OCI-LY7 (cell line): ENCODE results near the gene NRK. TPM values are rescaled to one million over a fixed set of nuclear protein-coding genes. Genes with fewer than 3 reads are reported as not detected.
"Not testable (repeated sequence)": the region's sequence is repeated elsewhere in the genome, so short reads cannot be mapped to it uniquely, and the experiment has no call there.

Experiments
- BruUV-seq: library from RNA; stranded (reverse); fragments of 400-500 nt; replicated peaks from 2 replicates; lab custom pipeline; 2021; lab: Mats Ljungman, UMichigan
- CTCF ChIA-PET: fragments of 300-600 bp; sonication (Branson Sonifier 250); formaldehyde crosslinking; loops from one replicate; lab custom pipeline; 2022; ENCODE audit warnings: antibody characterized with exemption; ENCODE audit not compliant: unreplicated experiment; lab: Charles Lee
- POLR2A ChIA-PET: fragments of 300-600 bp; sonication (Branson Sonifier 250); formaldehyde crosslinking; loops from one replicate; lab custom pipeline; 2022; ENCODE audit warnings: antibody characterized with exemption; lab: Charles Lee
- DNase-seq: peaks from one replicate; pipeline ENCODE4 v3.0.0-alpha.2; 2015; ENCODE audit warnings: low spot score
- H2AFZ ChIP-seq: fragments of 200-600 bp; sonication (generic), shearing (Covaris generic); 2 replicates; pipeline ENCODE4 v1.6.1; 2014; ENCODE audit warnings: mild to moderate bottlenecking, antibody characterized with exemption, low read length, moderate library complexity
- H3K27ac ChIP-seq: fragments of 200-600 bp; sonication (generic); 2 replicates; pipeline ENCODE4 v1.5.1; 2014; ENCODE audit warnings: mixed run types, low read depth, mild to moderate bottlenecking, moderate library complexity, low read length, inconsistent platforms; ENCODE audit not compliant: poor library complexity, severe bottlenecking
- H3K36me3 ChIP-seq: fragments of 200-600 bp; sonication (generic); 2 replicates; pipeline ENCODE4 v1.6.1; 2014; ENCODE audit warnings: mild to moderate bottlenecking, antibody characterized with exemption, low read length, moderate library complexity, mixed read lengths; ENCODE audit not compliant: insufficient read depth
- H3K4me1 ChIP-seq: fragments of 200-600 bp; sonication (generic); 2 replicates; pipeline ENCODE4 v1.5.1; 2014; ENCODE audit warnings: mild to moderate bottlenecking, low read length; ENCODE audit not compliant: insufficient read depth, poor library complexity, severe bottlenecking
- H3K4me2 ChIP-seq: fragments of 200-600 bp; sonication (generic); 2 replicates; pipeline ENCODE4 v1.6.1; 2014; ENCODE audit warnings: mild to moderate bottlenecking, low read length
- H3K4me3 ChIP-seq: fragments of 200-600 bp; sonication (generic); 2 replicates; pipeline ENCODE4 v1.5.1; 2014; ENCODE audit warnings: mild to moderate bottlenecking, low read depth, low read length; ENCODE audit not compliant: poor library complexity, severe bottlenecking
- H3K79me2 ChIP-seq: fragments of 200-600 bp; sonication (generic); 2 replicates; pipeline ENCODE4 v1.6.1; 2016; ENCODE audit warnings: low read depth, mild to moderate bottlenecking, low read length, moderate library complexity, mixed read lengths; ENCODE audit not compliant: insufficient read depth
- H3K9me2 ChIP-seq: fragments of 200-600 bp; sonication (generic); 2 replicates; pipeline ENCODE4 v1.6.1; 2016; ENCODE audit warnings: mild to moderate bottlenecking, low read length, mixed read lengths; ENCODE audit not compliant: insufficient read depth
- H3K9me3 ChIP-seq: fragments of 200-600 bp; sonication (generic); 2 replicates; pipeline ENCODE4 v1.6.1; 2014; ENCODE audit warnings: mild to moderate bottlenecking, mixed run types, low read length, mixed read lengths
- H4K20me1 ChIP-seq: fragments of 200-600 bp; sonication (generic); 2 replicates; pipeline ENCODE4 v1.6.1; 2014; ENCODE audit warnings: mild to moderate bottlenecking, antibody characterized with exemption, low read length, moderate library complexity, mixed read lengths; ENCODE audit not compliant: insufficient read depth
- CTCF ChIP-seq: fragments of 200-600 bp; sonication (generic); conservative IDR thresholded peaks from 2 replicates; pipeline ENCODE4 v1.5.1; 2014; ENCODE audit warnings: mild to moderate bottlenecking, antibody characterized with exemption, low read length, moderate library complexity, mixed read lengths
- EZH2phosphoT487 ChIP-seq: fragments of 200-600 bp; sonication (generic); IDR thresholded peaks from 2 replicates; pipeline ENCODE4 v1.6.1; 2018; ENCODE audit warnings: low read depth, borderline replicate concordance, mild to moderate bottlenecking, mixed run types, antibody characterized with exemption, low read length, moderate library complexity, mixed read lengths
- intact Hi-C: fragments of 100-400 bp; cut with micrococcal nuclease; formaldehyde crosslinking; loops from one replicate; pipeline ENCODE4 v1.10.0; 2022; ENCODE audit not compliant: unreplicated experiment
- total RNA-seq, 2 experiments: library from RNA; depleted of rRNA in 1 of 2; stranded (reverse); fragments of >200 nt in 1 of 2; shearing (Covaris generic) in 1 of 2; gene quantifications; 2 replicates each; pipeline ENCODE4 v1.2.3, GENCODE V29; 2014 to 2022

Gene NRK
- total RNA-seq, 2 experiments from 2014 or later = not detected

- Histone ChIP-seq H3K9me2 (no peaks in the 10 kb centered on the region), H3K4me1 (no peaks in the 10 kb centered on the region), H3K9me3 (no peaks in the 10 kb centered on the region), H3K4me3 (no peak overlapping the region), H4K20me1 (no peaks in the 10 kb centered on the region), H3K79me2 (no peaks in the 10 kb centered on the region), H2AFZ (no peak overlapping the region), H3K4me2 (no peak overlapping the region), H3K27ac (no peak overlapping the region), H3K36me3 (no peaks in the 10 kb centered on the region)
- no TSS peak for BruUV-seq
- ChIA-PET POLR2A (no interaction called here), CTCF (no interaction called here)
- intact Hi-C loops = no loop called here
- TF ChIP-seq CTCF (peak; percentile 33; the same call in 1 of the 2 replicates), EZH2phosphoT487 (no peak)
- DNase-seq = no peak
These were observed 153.0 kb downstream of the NRK start for GRCh38 chrX:105975382-105975781.

- H3K27ac ChIP-seq = no peak overlapping the region
- H3K9me3 ChIP-seq = no peaks in the 10 kb centered on the region
- H3K79me2 ChIP-seq = no peaks in the 10 kb centered on the region
- intact Hi-C loops = no loop called here
- TF ChIP-seq CTCF = no peak
- no peak for TF ChIP-seq EZH2phosphoT487
- no peak overlapping the region for H3K4me3 ChIP-seq
- no peak for DNase-seq
- H2AFZ ChIP-seq = no peak overlapping the region
- H3K4me2 ChIP-seq = no peak overlapping the region
- no peaks in the 10 kb centered on the region for H3K4me1 ChIP-seq
- ChIA-PET POLR2A (no interaction called here), CTCF (no interaction called here)
- BruUV-seq = no TSS peak
- H3K36me3 ChIP-seq = no peaks in the 10 kb centered on the region
- H3K9me2 ChIP-seq = no peaks in the 10 kb centered on the region
- no peaks in the 10 kb centered on the region for H4K20me1 ChIP-seq
These were observed 159.6 kb downstream of the NRK start for GRCh38 chrX:105981772-105982485.

GRCh38 chrX:105988487-105988886 lies 166.1 kb downstream of the NRK start:
- CTCF ChIA-PET, H3K4me3 ChIP-seq, H4K20me1 ChIP-seq, H3K9me3 ChIP-seq, H3K36me3 ChIP-seq, H3K9me2 ChIP-seq, DNase-seq, H3K4me1 ChIP-seq, H2AFZ ChIP-seq, H3K27ac ChIP-seq, H3K4me2 ChIP-seq, intact Hi-C loops, H3K79me2 ChIP-seq, BruUV-seq: not testable (repeated sequence)
- POLR2A ChIA-PET = interaction anchor here (0.6 to 0.8 kb wide), 3 partner anchors 9 to 148 kb away, joined by 3 to 4 read pairs (median 3); no protein-coding TSS in a partner anchor
